CD4-positive, alpha-beta T cell treated with Interferon gamma for 1 hour (primary cell): ENCODE measurements around the gene NCMAP.
"Not testable (repeated sequence)": the region's sequence is repeated elsewhere in the genome, so short reads cannot be mapped to it uniquely, and the experiment has no call there.

Experiments
- DNase-seq: peaks from one replicate; pipeline ENCODE4 v3.0.0-alpha.2; 2020

Gene NCMAP, protein sequence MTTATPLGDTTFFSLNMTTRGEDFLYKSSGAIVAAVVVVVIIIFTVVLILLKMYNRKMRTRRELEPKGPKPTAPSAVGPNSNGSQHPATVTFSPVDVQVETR

DNA sequence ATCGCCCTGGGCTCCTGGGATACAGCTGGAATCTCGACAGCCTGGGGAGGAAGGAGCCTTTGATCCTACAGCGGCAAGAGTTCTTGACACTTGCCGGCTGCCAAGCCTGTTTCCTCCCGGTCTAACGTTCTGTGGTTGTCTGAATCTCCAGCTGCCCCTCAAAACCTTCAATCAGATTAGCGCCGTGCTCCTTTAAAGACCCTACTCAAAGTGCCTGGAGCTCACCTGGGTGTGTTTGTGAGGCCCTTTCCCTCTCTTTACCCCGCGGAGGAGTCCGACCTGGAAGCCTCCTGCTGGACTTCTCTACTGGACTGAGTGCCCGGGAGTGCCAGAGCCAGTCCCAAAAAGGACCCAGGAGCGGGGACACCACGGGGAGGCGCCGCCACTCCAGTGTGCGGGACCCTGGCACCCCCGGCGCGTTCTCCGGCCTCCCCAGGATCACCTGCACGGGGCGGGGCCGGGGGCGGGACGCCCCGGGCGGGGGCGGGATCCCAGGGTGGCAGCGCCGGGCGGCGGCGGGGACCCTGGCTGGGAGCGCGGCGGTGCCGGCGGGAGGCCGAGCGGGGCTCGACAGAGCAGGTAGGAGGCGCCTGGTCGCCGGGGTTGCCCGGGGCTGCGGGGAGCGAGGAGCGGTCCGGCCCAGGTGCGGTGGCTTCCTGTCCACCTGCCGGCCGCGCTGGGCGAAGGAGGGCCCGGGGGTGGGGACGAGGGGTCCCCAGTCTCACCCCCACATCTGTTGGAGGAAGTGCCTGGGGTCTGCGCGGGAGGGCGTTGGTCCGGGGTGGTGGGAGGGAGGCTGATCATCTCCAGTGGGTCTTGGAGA is at the start of gene NCMAP:
TSS of gene NCMAP (plus strand) at position 497 of the 823 bp plus-strand sequence. CDS start 39,344 bp downstream, outside the sequence.
- peak; percentile 15 for DNase-seq

DNA sequence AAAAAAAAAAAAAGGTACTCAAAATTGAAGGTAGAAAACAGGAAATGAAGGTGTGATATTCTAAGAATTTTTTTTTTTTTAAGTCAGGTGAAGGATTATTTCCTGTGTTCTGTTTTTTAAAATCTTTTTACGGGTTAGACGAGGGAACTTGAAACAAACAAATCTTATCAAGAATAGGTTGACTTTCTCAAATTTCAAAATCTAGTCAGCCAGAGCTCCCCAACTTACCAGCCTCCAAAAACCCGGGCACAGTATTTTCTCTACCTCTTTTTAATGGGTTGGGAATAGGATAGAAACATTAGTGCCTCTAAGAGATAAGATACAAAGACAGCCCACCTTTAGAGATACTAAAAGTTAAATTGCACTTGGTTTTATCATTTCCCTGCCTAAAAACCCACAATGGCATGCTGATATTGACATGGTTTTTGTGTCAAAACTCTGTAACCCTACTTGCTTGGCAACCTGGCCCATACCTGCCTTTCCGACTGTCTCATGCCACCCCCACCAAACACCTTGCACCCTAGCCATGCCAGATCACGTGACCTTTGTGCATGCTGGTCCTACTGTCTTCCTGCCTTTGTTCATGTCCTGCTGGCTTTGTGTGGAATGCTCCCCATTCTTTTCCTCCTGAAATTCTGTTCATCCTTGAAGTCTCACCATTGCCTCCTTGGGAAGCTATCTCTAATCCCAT is 49.1 kb upstream of the NCMAP start:
- peak; percentile 31 for DNase-seq

DNA sequence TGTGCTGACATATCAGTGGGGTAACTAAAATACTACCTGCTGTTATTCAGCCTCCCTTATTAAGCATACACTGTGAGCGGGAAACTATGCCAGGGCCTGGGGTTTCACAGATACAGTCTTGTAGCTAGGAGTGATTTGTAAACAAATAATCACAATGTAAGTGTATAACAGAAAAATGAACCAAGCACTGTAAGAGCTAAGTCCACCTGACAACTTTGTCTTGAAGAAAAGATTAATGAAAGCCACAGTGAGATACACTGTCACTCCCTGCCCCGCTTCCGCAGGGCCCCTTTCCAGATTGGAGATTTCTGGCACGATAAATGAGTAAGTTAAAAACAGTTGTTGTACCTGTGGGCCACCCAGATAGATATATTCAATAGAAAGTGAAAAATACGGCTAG is 48.5 kb upstream of the NCMAP start:
- DNase-seq = peak; percentile 46

DNA sequence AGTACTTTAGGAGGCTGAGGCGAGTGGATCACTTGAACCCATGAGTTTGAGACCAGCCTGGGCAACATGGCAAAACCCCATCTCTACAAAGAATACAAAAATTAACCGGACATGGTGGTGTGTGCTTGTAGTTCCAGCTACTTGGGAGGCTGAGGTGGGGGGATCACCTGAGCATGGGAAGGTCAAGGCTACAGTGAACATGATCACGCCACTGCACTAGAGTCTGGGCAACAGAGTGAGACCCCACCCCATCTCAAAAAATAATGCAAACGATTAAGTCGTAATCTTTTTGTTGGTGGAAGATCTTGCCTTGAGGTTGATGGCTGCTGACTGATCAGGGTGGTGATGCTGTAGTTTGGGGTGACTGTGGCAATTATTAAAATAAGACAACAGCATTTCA is 47.0 kb upstream of the NCMAP start:
- no peak for DNase-seq

GRCh38 chr1:24513706-24514105 is 42.2 kb upstream of the NCMAP start:
- no peak for DNase-seq

DNA sequence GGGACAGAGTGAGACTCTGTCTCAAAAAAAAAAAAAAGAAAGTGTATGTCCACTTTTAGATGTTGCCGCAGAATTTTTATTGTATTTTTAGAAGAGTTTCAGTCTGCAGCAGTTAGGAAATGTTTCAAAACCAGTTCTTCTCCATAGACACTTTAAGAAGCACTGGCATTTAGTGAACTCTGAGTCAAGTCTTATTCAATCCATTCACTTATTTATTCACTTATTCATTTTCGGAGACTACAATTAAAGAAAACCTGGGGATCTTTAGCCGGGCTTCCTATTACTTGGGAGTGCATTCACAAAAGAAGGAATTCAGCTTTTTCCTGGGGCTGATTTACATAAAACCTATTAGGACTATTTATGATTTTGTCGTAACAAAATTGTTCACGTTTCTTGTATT is 40.9 kb upstream of the NCMAP start:
- DNase-seq = no peak

DNA sequence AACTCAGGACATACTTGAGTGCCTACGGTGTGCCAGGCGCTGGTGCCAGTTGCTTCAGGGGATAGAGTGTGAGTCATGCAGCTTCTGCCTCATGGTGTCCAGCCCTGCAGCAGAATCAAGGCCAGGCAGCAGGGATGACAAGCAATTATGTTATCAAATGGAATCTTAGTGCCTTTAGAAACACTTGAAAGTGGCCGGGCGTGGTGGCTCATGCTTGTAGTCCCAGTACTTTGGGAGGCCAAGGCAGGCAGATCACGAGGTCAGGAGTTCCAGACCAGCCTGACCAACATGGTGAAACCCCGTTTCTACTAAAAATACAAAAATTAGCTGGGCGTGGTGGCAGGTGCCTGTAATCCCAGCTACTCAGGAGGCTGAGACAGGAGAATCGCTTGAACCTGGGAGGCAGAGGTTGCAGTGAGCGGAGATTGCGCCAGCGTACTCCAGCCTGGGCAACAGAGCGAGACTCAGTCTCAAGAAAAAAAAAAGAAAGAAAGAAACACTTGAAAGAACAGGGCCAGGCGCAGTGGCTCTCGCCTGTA is 40.1 kb upstream of the NCMAP start:
- DNase-seq = not testable (repeated sequence)

DNA sequence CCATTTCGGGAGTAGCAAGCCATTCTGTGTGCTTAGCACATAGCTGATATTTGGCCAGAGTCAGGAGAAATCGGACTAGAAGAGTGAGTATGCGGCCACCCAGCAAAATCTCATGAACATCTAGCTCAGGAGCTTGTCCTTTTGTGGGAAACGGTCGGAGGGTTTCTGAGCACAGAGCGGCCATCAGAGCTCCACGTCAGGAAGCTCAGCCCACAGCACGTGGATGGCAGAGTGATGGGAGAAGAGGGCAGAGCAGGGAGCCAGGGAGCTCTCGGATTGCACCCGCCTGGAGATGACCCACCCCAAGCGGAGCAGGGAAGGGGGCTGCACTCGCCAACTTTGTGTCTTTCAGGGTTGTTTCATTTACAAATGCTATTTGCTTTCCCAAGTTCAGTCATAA is 39.4 kb upstream of the NCMAP start:
- no peak for DNase-seq

GRCh38 chr1:24517898-24518297 is 38.0 kb upstream of the NCMAP start:
- no peak for DNase-seq

- DNase-seq = not testable (repeated sequence)
These were observed 35.6 kb upstream of the NCMAP start for GRCh38 chr1:24520282-24520681.

- DNase-seq = no peak
These were observed 30.3 kb upstream of the NCMAP start for GRCh38 chr1:24525606-24526005.

GRCh38 chr1:24526045-24526444 is 29.8 kb upstream of the NCMAP start:
- no peak for DNase-seq

- DNase-seq = peak; percentile 15
These were observed 28.8 kb upstream of the NCMAP start for GRCh38 chr1:24526940-24527542.

DNA sequence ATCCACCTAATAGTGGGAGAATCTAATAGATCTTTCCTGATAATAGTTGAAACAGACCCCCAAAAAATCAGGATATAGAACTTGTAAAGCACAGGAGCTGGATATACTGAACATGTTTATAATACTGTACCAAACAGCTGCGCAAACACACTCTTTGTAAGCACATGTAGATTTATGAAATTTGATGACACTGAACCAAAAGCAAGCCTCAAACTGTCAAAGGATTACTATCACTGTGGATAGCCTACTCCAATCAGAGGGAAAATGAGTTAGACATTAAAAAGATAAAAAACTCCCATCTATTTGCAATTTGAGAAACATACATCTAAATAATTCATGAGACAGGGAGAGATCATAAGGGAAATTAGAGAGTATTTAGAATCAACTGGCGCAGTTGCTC is 27.1 kb upstream of the NCMAP start:
- DNase-seq = no peak

DNA sequence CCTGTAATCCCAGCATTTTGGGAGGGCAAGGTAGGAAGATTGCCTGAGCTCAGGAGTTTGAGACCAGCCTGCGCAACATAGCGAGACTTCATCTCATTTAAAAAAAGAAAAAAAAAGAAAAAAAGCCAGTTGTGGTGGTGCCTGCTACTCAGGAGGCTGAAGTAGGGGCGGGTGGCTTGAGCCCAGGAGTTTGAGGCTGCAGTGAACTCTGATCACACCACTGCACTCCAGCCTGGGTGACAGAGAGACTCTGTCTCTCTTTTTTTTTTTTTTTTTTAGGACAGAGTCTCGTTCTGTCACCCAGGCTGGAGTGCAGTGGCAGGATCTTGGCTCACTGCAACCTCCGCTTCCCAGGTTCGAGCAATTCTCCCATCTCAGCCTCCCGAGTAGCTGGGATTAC is 26.6 kb upstream of the NCMAP start:
- DNase-seq = not testable (repeated sequence)

DNA sequence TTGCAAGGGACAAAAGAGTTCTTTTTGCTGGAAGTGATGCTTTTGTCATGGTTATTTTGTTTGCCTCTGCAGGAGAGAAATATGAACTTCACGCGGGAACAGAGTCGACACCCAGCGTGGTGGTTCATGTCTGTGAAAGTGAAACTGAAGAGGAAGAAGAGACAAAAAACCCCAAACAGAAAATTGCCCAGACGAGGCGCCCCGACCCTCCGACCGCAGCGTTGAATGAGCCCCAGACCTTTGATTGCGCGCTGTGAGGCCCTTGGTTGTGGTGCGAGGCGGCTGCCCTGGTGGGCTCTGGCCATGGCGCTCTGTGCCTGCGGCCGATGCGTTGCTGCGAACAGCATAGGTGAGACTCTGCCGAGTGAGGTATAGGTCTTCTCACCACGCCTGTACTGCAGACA is 20.9 kb upstream of the NCMAP start:
- peak; percentile 73 for DNase-seq

GRCh38 chr1:24535778-24536177 is 20.1 kb upstream of the NCMAP start:
- DNase-seq = no peak

- peak; percentile 83 for DNase-seq
These were observed 19.5 kb upstream of the NCMAP start for GRCh38 chr1:24536391-24536840.

- DNase-seq = no peak
These were observed 15.6 kb upstream of the NCMAP start for GRCh38 chr1:24540051-24540905.

- DNase-seq = no peak
These were observed 14.8 kb upstream of the NCMAP start for GRCh38 chr1:24540906-24541710.

DNA sequence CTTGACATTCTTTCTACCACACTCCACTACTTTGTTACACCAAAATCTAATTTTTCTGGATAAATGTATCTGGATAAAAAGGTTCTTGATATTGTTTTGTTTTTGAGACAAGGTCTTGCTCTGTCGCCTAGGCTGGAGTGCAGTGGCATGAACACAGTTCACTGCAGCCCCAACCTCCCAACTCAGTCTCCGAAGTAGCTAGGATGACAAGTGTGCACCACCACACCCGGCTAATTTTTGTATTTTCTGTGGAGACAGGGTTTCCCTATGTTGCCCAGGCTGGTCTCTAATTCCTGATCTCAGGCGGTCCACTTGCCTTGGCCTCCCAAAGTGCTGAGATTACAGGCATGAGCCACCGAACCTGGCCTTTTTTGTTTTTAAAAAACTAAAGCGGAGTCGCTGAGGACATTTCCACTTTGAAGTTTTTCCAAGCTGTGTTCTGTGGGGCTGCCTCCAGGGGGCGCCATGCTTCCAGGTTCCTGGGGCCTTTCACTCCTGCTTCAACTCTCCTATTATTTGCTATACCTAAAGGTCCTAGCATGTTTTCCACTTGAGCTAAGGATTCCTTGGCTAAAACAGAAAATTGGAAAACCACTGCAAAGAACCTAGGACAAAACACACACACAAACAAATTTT is 14.1 kb upstream of the NCMAP start:
- DNase-seq = no peak
